C4-2B (cell line): Measurements from ENCODE around the gene WWOX.

Source experiments
- ZFX ChIP-seq: fragments of 450-650 bp; IDR thresholded peaks from 2 replicates; pipeline ENCODE4 v1.6.1; 2017
- TF ChIP-seq, protein P1 (sequence below): fragments of 450-650 bp; conservative IDR thresholded peaks from 2 replicates; pipeline ENCODE4 v1.5.1; 2017; ENCODE audit warnings: mild to moderate bottlenecking

GRCh38 chr16:78092758-78093157, 6.7 kb upstream of the WWOX start:
- no peak for TF ChIP-seq ZFX
- TF ChIP-seq, protein P1, sequence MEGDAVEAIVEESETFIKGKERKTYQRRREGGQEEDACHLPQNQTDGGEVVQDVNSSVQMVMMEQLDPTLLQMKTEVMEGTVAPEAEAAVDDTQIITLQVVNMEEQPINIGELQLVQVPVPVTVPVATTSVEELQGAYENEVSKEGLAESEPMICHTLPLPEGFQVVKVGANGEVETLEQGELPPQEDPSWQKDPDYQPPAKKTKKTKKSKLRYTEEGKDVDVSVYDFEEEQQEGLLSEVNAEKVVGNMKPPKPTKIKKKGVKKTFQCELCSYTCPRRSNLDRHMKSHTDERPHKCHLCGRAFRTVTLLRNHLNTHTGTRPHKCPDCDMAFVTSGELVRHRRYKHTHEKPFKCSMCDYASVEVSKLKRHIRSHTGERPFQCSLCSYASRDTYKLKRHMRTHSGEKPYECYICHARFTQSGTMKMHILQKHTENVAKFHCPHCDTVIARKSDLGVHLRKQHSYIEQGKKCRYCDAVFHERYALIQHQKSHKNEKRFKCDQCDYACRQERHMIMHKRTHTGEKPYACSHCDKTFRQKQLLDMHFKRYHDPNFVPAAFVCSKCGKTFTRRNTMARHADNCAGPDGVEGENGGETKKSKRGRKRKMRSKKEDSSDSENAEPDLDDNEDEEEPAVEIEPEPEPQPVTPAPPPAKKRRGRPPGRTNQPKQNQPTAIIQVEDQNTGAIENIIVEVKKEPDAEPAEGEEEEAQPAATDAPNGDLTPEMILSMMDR: no peak
